HepG2 (cell line): Measurements from ENCODE around the gene ZBTB32. TPM values are rescaled to one million over a fixed set of nuclear protein-coding genes. Genes with fewer than 3 reads are reported as not detected.

Experiments used
- ARNT ChIP-seq: fragments of 450-650 bp; IDR thresholded peaks from 2 replicates; pipeline ENCODE4 v1.6.1; 2017
- ASH2L ChIP-seq: fragments of 300-600, 200-600 bp; sonication (generic); IDR thresholded peaks from 2 replicates; pipeline ENCODE4 v1.7.0; 2017; ENCODE audit warnings: low read depth, mild to moderate bottlenecking, moderate library complexity, mixed read lengths, low read length; ENCODE audit not compliant: insufficient read length
- BHLHE40 ChIP-seq: IDR thresholded peaks from 2 replicates; pipeline ENCODE4 v1.6.1; 2011; ENCODE audit warnings: low read length, improper control_type of control experiment
- CENPX ChIP-seq: sonication (generic); formaldehyde crosslinking; IDR thresholded peaks from 2 replicates; pipeline ENCODE4 v1.9.0; 2021; ENCODE audit warnings: mild to moderate bottlenecking, missing genetic modification reagents, moderate library complexity
- HIC2 ChIP-seq: sonication (generic); formaldehyde crosslinking; IDR thresholded peaks from 2 replicates; pipeline ENCODE4 v1.9.0; 2022; ENCODE audit warnings: low read depth, missing genetic modification reagents
- IRF2 ChIP-seq: IDR thresholded peaks from 2 replicates; pipeline ENCODE4 v1.6.1; 2018; ENCODE audit warnings: missing genetic modification reagents, missing compliant biosample characterization
- KMT2B ChIP-seq: IDR thresholded peaks from 2 replicates; pipeline ENCODE4 v1.6.1; 2016; ENCODE audit warnings: missing genetic modification reagents, missing compliant biosample characterization
- RXRA ChIP-seq: sonication (generic); formaldehyde crosslinking; IDR thresholded peaks from 2 replicates; pipeline ENCODE4 v1.5.1; 2020; ENCODE audit warnings: missing genetic modification reagents
- SAP130 ChIP-seq: IDR thresholded peaks from 2 replicates; pipeline ENCODE4 v1.6.1; 2016; ENCODE audit warnings: low read depth
- SMAD9 ChIP-seq: sonication (generic); formaldehyde crosslinking; IDR thresholded peaks from 2 replicates; pipeline ENCODE4 v1.5.1; 2020; ENCODE audit warnings: mild to moderate bottlenecking, missing genetic modification reagents
- SP4 ChIP-seq: sonication (generic); formaldehyde crosslinking; IDR thresholded peaks from 2 replicates; pipeline ENCODE4 v1.8.1; 2023; ENCODE audit warnings: mild to moderate bottlenecking, missing genetic modification reagents
- SP5 ChIP-seq: IDR thresholded peaks from 2 replicates; pipeline ENCODE4 v1.6.1; 2016; ENCODE audit warnings: low read depth, borderline replicate concordance
- TBP ChIP-seq: sonication (generic); formaldehyde crosslinking; IDR thresholded peaks from 2 replicates; pipeline ENCODE4 v1.5.0; 2020; ENCODE audit warnings: missing genetic modification reagents
- TCF12 ChIP-seq, 2 experiments: fragments of 450-650 bp in 1 of 2; sonication (generic) in 1 of 2; formaldehyde crosslinking in 1 of 2; IDR thresholded peaks; 2 replicates each; pipeline versions ENCODE4 v1.6.1 to v1.8.0; 2017 to 2022; ENCODE audit warnings: antibody characterized with exemption in 1 of 2, mild to moderate bottlenecking in 1 of 2, missing genetic modification reagents in 1 of 2, moderate library complexity in 1 of 2
- TCF7 ChIP-seq: sonication (generic); IDR thresholded peaks from 2 replicates; pipeline ENCODE4 v1.6.1; 2016; ENCODE audit warnings: antibody characterized with exemption, low read depth
- ZFAT ChIP-seq: sonication (generic); formaldehyde crosslinking; conservative IDR thresholded peaks from 2 replicates; pipeline ENCODE4 v1.8.1; 2023; ENCODE audit warnings: missing genetic modification reagents, inconsistent platforms
- ZNF142 ChIP-seq: sonication (generic); formaldehyde crosslinking; IDR thresholded peaks from 2 replicates; pipeline ENCODE4 v1.4.0; 2020; ENCODE audit warnings: missing genetic modification reagents
- ZNF180 ChIP-seq: sonication (generic); formaldehyde crosslinking; IDR thresholded peaks from 2 replicates; pipeline ENCODE4 v1.4.0; 2020; ENCODE audit warnings: low read depth, missing genetic modification reagents, borderline replicate concordance
- ZNF230 ChIP-seq: sonication (generic); formaldehyde crosslinking; IDR thresholded peaks from 2 replicates; pipeline ENCODE4 v1.4.0; 2020; ENCODE audit warnings: mild to moderate bottlenecking, missing genetic modification reagents
- ZNF232 ChIP-seq: sonication (generic); formaldehyde crosslinking; IDR thresholded peaks from 2 replicates; pipeline ENCODE4 v1.4.0; 2020; ENCODE audit warnings: missing genetic modification reagents, borderline replicate concordance
- ZNF33B ChIP-seq: sonication (generic); formaldehyde crosslinking; IDR thresholded peaks from 2 replicates; pipeline ENCODE4 v1.5.1; 2020; ENCODE audit warnings: mild to moderate bottlenecking, missing genetic modification reagents
- polyA plus RNA-seq, 8 experiments: library from polyadenylated mRNA; depleted of rRNA in 3 of 8; stranded (reverse) in 7 of 8; unstranded in 1 of 8; fragments of >200 nt; fragmentation: Illumina TruSeq in 4 of 8; extraction: Trizol in 4 of 8; gene quantifications; 2 replicates each; pipeline versions ENCODE4 v1.2.1 to v1.2.3, GENCODE V29; 2011 to 2016; ENCODE audit warnings: low read depth in 4 of 8, missing spikeins in 1 of 8, mixed read lengths in 1 of 8; ENCODE audit not compliant: insufficient read depth in 1 of 8
- total RNA-seq, 5 experiments: library from RNA; depleted of rRNA; stranded (reverse); fragments of >200 nt; fragmentation: Illumina TruSeq; extraction: Trizol; gene quantifications; 2 replicates each; pipeline ENCODE4 v1.2.3, GENCODE V29; 2016; ENCODE audit warnings: low read depth in 1 of 5
- TF ChIP-seq, protein P1 (sequence below): sonication (generic); formaldehyde crosslinking; IDR thresholded peaks from 2 replicates; pipeline ENCODE4 v1.4.0; 2020; ENCODE audit warnings: missing genetic modification reagents; ENCODE audit errors: not compliant biosample characterization

The ZBTB32 gene
- total and polyA plus RNA-seq, 2 of the 13 experiments (the other 11 are each of a cell fraction or from before 2014, with no cell fraction given), result not detected

DNA sequence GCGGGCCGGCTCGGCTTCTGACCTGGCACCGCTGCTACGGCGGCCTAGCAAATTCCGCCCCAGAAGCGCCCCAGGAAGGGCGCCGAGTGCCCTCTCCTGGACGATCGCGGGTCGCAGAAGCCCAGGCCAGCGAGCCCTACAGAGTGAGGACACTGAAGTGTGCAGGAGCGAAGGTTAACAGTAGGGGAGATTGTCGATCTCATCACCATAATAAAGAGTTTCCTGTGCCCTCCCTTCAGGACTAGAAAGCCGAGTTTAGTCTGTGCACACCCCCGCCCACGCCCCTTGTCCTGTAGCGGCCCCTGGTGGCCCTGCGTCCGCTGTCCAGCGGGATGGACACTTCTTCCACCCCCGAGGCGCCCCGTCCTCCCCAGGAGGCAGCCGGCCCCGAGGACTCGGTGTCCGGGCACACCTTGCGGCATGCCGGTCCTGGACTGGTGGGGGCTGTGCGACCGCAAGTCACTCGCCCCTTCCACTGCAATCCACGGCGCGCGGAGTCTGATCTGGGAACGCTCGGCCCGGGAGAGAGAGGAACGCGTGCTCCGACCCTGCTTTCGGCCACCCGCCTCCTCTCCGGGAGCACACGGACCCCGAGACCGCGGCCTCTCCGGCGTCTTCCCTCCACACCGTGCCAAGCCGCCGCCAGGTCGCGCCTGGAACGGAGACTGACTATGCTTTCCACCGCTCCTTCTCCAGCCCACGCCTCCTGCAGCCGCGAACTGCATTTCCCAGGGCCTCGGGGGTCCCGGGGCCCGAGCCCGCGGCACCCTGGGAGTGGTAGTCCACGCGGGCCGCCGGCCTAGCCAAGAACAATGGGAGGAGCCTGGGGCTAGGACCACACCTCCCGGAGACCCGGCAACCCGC is 12.7 kb downstream of the ZBTB32 start (continued):
- TF ChIP-seq ZNF142 (CRISPR knock-in tag) (peak; percentile 92), BHLHE40 (no peak), TCF12 (IDR thresholded peaks at IDR 0.05) (no peak), TCF12 (CRISPR knock-in tag; IDR thresholded peaks at IDR 0.05) (no peak; the same call in none of the 2 replicates), CENPX (CRISPR knock-in tag) (no peak), RXRA (CRISPR knock-in tag) (peak; percentile 47; the same call in 1 of the 2 replicates), TBP (CRISPR knock-in tag) (peak; percentile 63; the same call in 1 of the 2 replicates), SP5 (CRISPR knock-in tag) (0 out of 2 replicates have a peak, but pooled peaks have one; percentile 5), ZFAT (peak; percentile 59; the same call in 1 of the 2 replicates), ZNF232 (CRISPR knock-in tag) (no peak), ZNF180 (CRISPR knock-in tag) (peak; percentile 24; the same call in 1 of the 2 replicates), SAP130 (peak; percentile 80), IRF2 (CRISPR knock-in tag) (peak; percentile 71), SP4 (CRISPR knock-in tag) (peak; percentile 80), ZNF33B (CRISPR knock-in tag) (no peak), ASH2L (peak; percentile 41), ZNF230 (CRISPR knock-in tag) (no peak), TCF7 (no peak), HIC2 (CRISPR knock-in tag) (0 out of 2 replicates have a peak, but pooled peaks have one; percentile 53), SMAD9 (CRISPR knock-in tag) (no peak), ARNT (no peak), KMT2B (CRISPR knock-in tag) (peak; percentile 5; the same call in 1 of the 2 replicates)
- TF ChIP-seq, protein P1, sequence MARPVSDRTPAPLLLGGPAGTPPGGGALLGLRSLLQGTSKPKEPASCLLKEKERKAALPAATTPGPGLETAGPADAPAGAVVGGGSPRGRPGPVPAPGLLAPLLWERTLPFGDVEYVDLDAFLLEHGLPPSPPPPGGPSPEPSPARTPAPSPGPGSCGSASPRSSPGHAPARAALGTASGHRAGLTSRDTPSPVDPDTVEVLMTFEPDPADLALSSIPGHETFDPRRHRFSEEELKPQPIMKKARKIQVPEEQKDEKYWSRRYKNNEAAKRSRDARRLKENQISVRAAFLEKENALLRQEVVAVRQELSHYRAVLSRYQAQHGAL (CRISPR knock-in tag), result no peak
